Lower leg skin (tissue), 4 donors: ENCODE data around the gene MAST3. TPM values are rescaled to one million over a fixed set of nuclear protein-coding genes. Genes with fewer than 3 reads are reported as not detected.

ENCODE experiments used
- DNase-seq, 2 donors: peaks; one replicate each; pipeline ENCODE4 v3.0.0-alpha.2; 2019; ENCODE audit warnings: low spot score in 2 of 2
- H3K4me3 ChIP-seq: fragments of 200-600 bp; sonication (generic); 2 replicates; pipeline ENCODE4 v1.5.1; 2017; ENCODE audit warnings: mild to moderate bottlenecking, low read depth; ENCODE audit not compliant: poor library complexity, severe bottlenecking
- CTCF ChIP-seq, 3 donors: fragments of 450-650 bp; IDR thresholded peaks; one replicate each; pipeline ENCODE4 v1.5.1; 2016; ENCODE audit warnings: antibody characterized with exemption in 3 of 3, mild to moderate bottlenecking in 3 of 3, moderate library complexity in 2 of 3
- POLR2A ChIP-seq, 2 donors: fragments of 450-650 bp; IDR thresholded peaks; one replicate each; pipeline ENCODE4 v1.6.1; 2016 to 2017; ENCODE audit warnings: antibody characterized with exemption in 2 of 2, mild to moderate bottlenecking in 1 of 2, moderate library complexity in 1 of 2
- WGBS, 2 donors: methylation state at CpG; one replicate each; pipeline ENCODE4 v1.1.5; 2018; 5-methylcytosine and 5-hydroxymethylcytosine counted together
- intact Hi-C: fragments of 100-400 bp; cut with DNase I; formaldehyde crosslinking; loops from one replicate; pipeline ENCODE4 v1.15.0; 2023; ENCODE audit warnings: low total_unique reads
- total RNA-seq, 4 donors: library from RNA; depleted of rRNA; stranded (reverse); fragments of >200 nt; gene quantifications; one replicate each; pipeline ENCODE4 v1.1.0, GENCODE V29; 2016

Gene MAST3
- total RNA-seq, 4 donors from 2014 or later: 12.9 to 19.8 (median 17.0) TPM

GRCh38 chr19:18135712-18136584 is 38.4 kb downstream of the MAST3 start:
- 88 to 92% methylated on average over 17 to 18 of the region's 18 CpGs for WGBS, 2 donors
- DNase-seq: no peak
- TF ChIP-seq CTCF (IDR thresholded peaks at IDR 0.05): no peak
- no peak for TF ChIP-seq POLR2A (IDR thresholded peaks at IDR 0.05)
- H3K4me3 ChIP-seq: no peak overlapping the region
- intact Hi-C loops: no loop called here

GRCh38 chr19:18137242-18137641 is 39.7 kb downstream of the MAST3 start:
- no peak for TF ChIP-seq CTCF (IDR thresholded peaks at IDR 0.05)
- no peak for TF ChIP-seq POLR2A (IDR thresholded peaks at IDR 0.05)
- DNase-seq: no peak
- 42 to 60% methylated on average over 1 to 11 of the region's 11 CpGs for whole genome bisulfite sequencing, 2 donors
- intact Hi-C loops: no loop called here
- H3K4me3 ChIP-seq: no peak overlapping the region

GRCh38 chr19:18137657-18138339 is 40.2 kb downstream of the MAST3 start:
- intact Hi-C loops: no loop called here
- no peak for TF ChIP-seq CTCF (IDR thresholded peaks at IDR 0.05)
- DNase-seq: no peak
- H3K4me3 ChIP-seq: no peak overlapping the region
- 88 to 90% methylated on average over 9 of the region's 9 CpGs for WGBS, 2 donors

GRCh38 chr19:18140473-18140872 is 42.9 kb downstream of the MAST3 start:
- H3K4me3 ChIP-seq: no peak overlapping the region
- DNase-seq: no peak
- no peak for TF ChIP-seq POLR2A (IDR thresholded peaks at IDR 0.05)
- TF ChIP-seq CTCF (IDR thresholded peaks at IDR 0.05): no peak
- 100% methylated on average over 1 of the region's 1 CpG for WGBS, 2 donors
- intact Hi-C loops: no loop called here

GRCh38 chr19:18141031-18141430 is 43.5 kb downstream of the MAST3 start:
- intact Hi-C loops: no loop called here
- TF ChIP-seq POLR2A (IDR thresholded peaks at IDR 0.05) (no peak), CTCF (IDR thresholded peaks at IDR 0.05) (no peak)
- no peak overlapping the region for H3K4me3 ChIP-seq
- 96 to 97% methylated on average over 6 of the region's 6 CpGs for WGBS, 2 donors
- no peak for DNase-seq
